ENCODE data around the gene TMEM18.

The TMEM18 gene

GRCh38 chr2:671787-672605 is 5.2 kb downstream of the TMEM18 start:
- DNase-seq: no peak

GRCh38 chr2:671072-671471 is 6.1 kb downstream of the TMEM18 start:
- no peak for DNase-seq

- DNase-seq: no peak
These were observed 6.6 kb downstream of the TMEM18 start for GRCh38 chr2:670637-671036.

GRCh38 chr2:669323-669722 is 7.9 kb downstream of the TMEM18 start:
- DNase-seq: no peak

GRCh38 chr2:668000-668398 is 9.2 kb downstream of the TMEM18 start:
- DNase-seq: no peak

GRCh38 chr2:667332-667999 is 9.7 kb downstream of the TMEM18 start:
- no peak for DNase-seq

GRCh38 chr2:666441-666840 is 10.8 kb downstream of the TMEM18 start:
- no peak for DNase-seq

- DNase-seq: no peak
These were observed 11.7 kb downstream of the TMEM18 start for GRCh38 chr2:665340-666073.

- DNase-seq: no peak
These were observed 13.1 kb downstream of the TMEM18 start for GRCh38 chr2:664063-664462.

- no peak for DNase-seq
These were observed 14.0 kb downstream of the TMEM18 start for GRCh38 chr2:663221-663620.

- no peak for DNase-seq
These were observed 15.9 kb downstream of the TMEM18 start for GRCh38 chr2:661360-661635.

GRCh38 chr2:660586-661359 is 16.4 kb downstream of the TMEM18 start:
- no peak for DNase-seq

GRCh38 chr2:660029-660428 is 17.2 kb downstream of the TMEM18 start:
- no peak for DNase-seq

GRCh38 chr2:658426-658825 is 18.8 kb downstream of the TMEM18 start:
- no peak for DNase-seq

- no peak for DNase-seq
These were observed 19.4 kb downstream of the TMEM18 start for GRCh38 chr2:657766-658165.

GRCh38 chr2:656676-657075 is 20.5 kb downstream of the TMEM18 start:
- no peak for DNase-seq

- no peak for DNase-seq
These were observed 21.6 kb downstream of the TMEM18 start for GRCh38 chr2:655626-656025.

GRCh38 chr2:654896-655295 is 22.3 kb downstream of the TMEM18 start:
- no peak for DNase-seq

- no peak for DNase-seq
These were observed 23.4 kb downstream of the TMEM18 start for GRCh38 chr2:653645-654425.

- no peak for DNase-seq
These were observed 24.2 kb downstream of the TMEM18 start for GRCh38 chr2:652881-653480.

- no peak for DNase-seq
These were observed 25.2 kb downstream of the TMEM18 start for GRCh38 chr2:651951-652373.
